Muscle layer of colon (tissue), 2 donors: ENCODE data around the gene ZFYVE19.
"Not testable (repeated sequence)": the region's sequence is repeated elsewhere in the genome, so short reads cannot be mapped to it uniquely, and the experiment has no call there.

Source experiments
- H3K27ac ChIP-seq: one replicate; pipeline ENCODE4 v1.7.0; 2013; ENCODE audit warnings: low read depth, mild to moderate bottlenecking, low read length, moderate library complexity
- H3K27me3 ChIP-seq, 2 donors: one replicate each; pipeline ENCODE4 v1.7.0; 2013; ENCODE audit warnings: low read length in 2 of 2, mild to moderate bottlenecking in 2 of 2; ENCODE audit not compliant: insufficient read depth in 2 of 2, control insufficient read depth in 1 of 2
- H3K36me3 ChIP-seq: one replicate; pipeline ENCODE4 v1.7.0; 2013; ENCODE audit warnings: mild to moderate bottlenecking, low read length; ENCODE audit not compliant: insufficient read depth
- H3K4me1 ChIP-seq: one replicate; pipeline ENCODE4 v1.7.0; 2013; ENCODE audit warnings: mild to moderate bottlenecking, low read length; ENCODE audit not compliant: insufficient read depth
- H3K4me3 ChIP-seq, 2 donors: one replicate each; pipeline ENCODE4 v1.7.0; 2013; ENCODE audit warnings: low read length in 2 of 2, low read depth in 1 of 2, mild to moderate bottlenecking in 1 of 2, moderate library complexity in 1 of 2
- H3K9ac ChIP-seq: one replicate; pipeline ENCODE4 v1.7.0; 2013; ENCODE audit warnings: low read length
- H3K9me3 ChIP-seq: one replicate; pipeline ENCODE4 v1.7.0; 2013; ENCODE audit warnings: mild to moderate bottlenecking, low read length
- donor health status: abdominal sarcoma.
- donor health status: Adenocarcinoma of cecum.

ZFYVE19 gene

DNA sequence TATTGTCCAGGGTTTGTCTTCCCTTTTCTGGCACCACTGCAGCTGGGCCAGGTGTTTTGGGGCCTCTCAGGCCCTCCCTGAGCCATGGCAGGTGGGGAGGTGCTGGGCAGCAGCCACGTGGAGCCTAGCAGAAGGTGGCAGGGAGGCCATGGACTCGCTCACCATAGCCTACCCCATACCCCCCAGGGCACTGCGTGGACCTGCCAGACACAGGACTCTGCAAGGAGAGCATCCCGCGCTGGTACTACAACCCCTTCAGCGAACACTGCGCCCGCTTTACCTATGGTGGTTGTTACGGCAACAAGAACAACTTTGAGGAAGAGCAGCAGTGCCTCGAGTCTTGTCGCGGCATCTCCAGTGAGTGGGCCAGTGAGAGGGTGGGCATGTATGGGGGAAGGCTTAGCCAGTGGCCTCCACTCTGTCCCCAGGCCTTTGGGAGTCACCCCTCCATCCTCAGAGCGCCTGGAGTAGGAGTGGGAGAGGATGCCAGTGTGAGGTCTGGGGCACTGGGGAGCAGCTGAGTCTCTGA lies 48.9 kb downstream of the ZFYVE19 start:
- Histone ChIP-seq H3K9ac (no peak overlapping the region), H3K4me1 (no peaks in the 10 kb centered on the region), H3K9me3 (no peaks in the 10 kb centered on the region), H3K4me3 (no peak overlapping the region), H3K27me3 (peaks cover 0 to 9% of the 10 kb centered on the region in 2 donors), H3K27ac (no peak overlapping the region), H3K36me3 (no peaks in the 10 kb centered on the region)

GRCh38 chr15:40856746-40857145 lies 49.9 kb downstream of the ZFYVE19 start:
- H3K9ac ChIP-seq: no peak overlapping the region
- H3K27me3 ChIP-seq: peaks cover 0 to 9% of the 10 kb centered on the region in 2 donors
- H3K4me3 ChIP-seq: no peak overlapping the region
- H3K4me1 ChIP-seq: no peaks in the 10 kb centered on the region
- no peaks in the 10 kb centered on the region for H3K9me3 ChIP-seq
- no peaks in the 10 kb centered on the region for H3K36me3 ChIP-seq
- no peak overlapping the region for H3K27ac ChIP-seq

DNA sequence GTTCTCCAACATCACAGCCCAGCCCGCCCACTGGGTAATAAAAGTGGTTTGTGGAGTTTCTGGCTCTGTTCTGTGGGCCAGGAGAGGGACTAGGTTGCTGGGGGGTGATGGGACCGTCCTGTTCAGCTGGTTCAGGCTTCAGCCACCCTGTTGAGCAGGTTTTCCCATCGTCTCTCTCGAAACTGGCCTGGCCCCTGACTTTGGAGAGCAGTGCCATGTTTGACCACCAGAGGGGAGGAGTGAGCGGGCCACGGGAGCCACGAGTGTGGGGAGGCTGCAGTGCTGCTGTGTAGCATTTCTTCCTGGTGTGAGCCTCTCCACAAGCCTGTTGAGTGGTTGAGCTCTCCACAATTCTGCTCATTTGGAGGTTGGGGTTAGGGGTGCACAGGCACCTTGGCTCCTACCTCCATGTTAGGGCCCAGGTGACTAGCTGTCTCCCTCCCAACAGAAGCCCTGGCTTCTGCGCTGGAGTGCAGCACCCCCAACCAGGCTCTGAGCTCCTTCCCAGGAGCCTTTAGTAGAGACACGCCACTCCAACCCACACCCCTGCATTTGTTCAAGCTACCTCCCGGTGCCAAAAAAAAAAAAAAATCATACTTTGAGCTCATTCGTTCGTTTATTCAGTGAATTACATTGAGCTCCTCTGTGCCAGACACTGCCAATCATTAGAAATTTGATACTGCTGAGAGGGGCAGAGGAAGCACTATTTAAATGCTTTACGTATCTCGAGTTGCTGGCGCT lies 50.9 kb downstream of the ZFYVE19 start:
- H3K9me3 ChIP-seq: no peaks in the 10 kb centered on the region
- no peaks in the 10 kb centered on the region for H3K36me3 ChIP-seq
- H3K27me3 ChIP-seq: peaks cover 0 to 9% of the 10 kb centered on the region in 2 donors
- no peak overlapping the region for H3K27ac ChIP-seq
- H3K9ac ChIP-seq: no peak overlapping the region
- H3K4me3 ChIP-seq: no peak overlapping the region
- no peaks in the 10 kb centered on the region for H3K4me1 ChIP-seq

DNA sequence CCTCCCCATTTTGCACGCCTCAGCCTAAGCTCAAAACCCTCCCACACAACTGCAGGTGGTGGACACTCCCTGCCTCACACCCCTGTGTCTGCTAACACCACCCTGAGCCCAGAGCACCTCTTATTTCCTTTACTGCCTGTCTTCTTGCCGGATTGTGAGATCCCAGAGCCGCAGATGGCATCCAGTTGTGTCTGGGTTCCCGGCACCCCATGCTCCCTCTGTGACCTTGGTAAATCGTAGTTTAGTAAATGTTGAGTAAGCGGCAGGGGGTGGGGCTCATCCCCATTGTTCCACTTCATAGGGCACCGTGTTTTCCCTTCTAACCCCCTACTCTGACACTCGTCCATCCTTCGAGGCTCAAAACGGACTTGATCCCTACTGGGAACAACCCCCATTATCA lies 51.8 kb downstream of the ZFYVE19 start:
- Histone ChIP-seq H3K27me3 (peaks cover 0 to 9% of the 10 kb centered on the region in 2 donors), H3K4me3 (no peak overlapping the region), H3K4me1 (no peaks in the 10 kb centered on the region), H3K27ac (no peak overlapping the region), H3K9me3 (no peaks in the 10 kb centered on the region), H3K36me3 (no peaks in the 10 kb centered on the region), H3K9ac (no peak overlapping the region)

DNA sequence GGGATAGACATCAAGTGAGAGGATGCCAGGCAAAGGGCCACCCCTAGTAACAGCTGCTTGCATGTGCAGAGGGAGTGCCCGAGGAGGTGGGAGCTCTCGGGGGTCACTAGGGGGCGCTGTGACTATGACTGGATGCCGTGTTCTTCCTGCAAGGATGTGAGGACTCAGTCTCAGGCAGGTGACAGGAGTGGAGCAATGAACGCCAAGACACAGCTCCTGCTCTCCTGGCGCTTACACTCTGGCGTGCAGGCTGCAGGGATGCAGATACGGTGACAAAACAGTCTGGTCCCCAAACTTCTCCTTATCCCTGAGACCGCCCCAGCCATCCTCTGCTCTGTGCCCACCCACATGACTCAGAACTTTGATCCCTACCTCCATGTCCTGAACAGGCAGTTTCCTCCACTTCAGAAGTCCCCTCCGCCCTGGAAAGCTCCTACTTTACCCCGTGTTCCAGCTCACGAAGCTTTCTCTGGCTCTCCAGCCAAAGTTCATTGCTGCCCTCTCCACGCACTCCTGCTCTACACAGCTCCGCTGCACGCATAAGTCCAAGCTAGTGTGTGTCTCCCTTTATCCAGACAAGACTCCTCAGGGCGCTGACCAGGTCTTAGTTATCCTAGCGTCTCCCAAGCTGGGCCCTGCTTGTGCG lies 52.4 kb downstream of the ZFYVE19 start:
- peaks cover 0 to 12% of the 10 kb centered on the region in 2 donors for H3K27me3 ChIP-seq
- H3K27ac ChIP-seq: no peak overlapping the region
- no peak overlapping the region for H3K9ac ChIP-seq
- no peaks in the 10 kb centered on the region for H3K4me1 ChIP-seq
- H3K36me3 ChIP-seq: no peaks in the 10 kb centered on the region
- no peaks in the 10 kb centered on the region for H3K9me3 ChIP-seq
- H3K4me3 ChIP-seq: no peak overlapping the region

DNA sequence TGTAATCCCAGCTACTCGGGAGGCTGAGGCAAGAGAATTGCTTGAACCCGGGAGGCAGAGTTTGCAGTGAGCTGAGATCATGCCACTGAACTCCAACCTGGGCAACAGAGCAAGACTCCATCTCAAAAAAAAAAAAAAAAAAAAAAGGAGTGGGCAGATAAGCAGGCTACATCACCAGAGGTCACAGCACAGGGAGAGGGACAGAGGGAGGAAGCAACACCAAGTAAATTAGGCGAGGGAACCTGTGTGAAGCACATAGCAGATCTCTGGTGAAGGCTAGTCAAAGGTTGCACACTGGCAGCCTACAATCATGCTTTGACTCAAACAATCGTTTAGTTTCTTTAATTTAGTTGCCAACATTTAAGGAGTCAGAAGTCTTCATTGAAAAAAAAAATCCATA lies 54.3 kb downstream of the ZFYVE19 start:
- H3K9ac ChIP-seq, H3K9me3 ChIP-seq, H3K27ac ChIP-seq, H3K4me1 ChIP-seq, H3K4me3 ChIP-seq, H3K36me3 ChIP-seq: not testable (repeated sequence)
- peaks cover 0 to 20% of the 10 kb centered on the region in 2 donors for H3K27me3 ChIP-seq

- Histone ChIP-seq H3K27me3 (peaks cover 0 to 19% of the 10 kb centered on the region in 2 donors), H3K9me3 (no peaks in the 10 kb centered on the region), H3K27ac (no peak overlapping the region), H3K4me3 (no peak overlapping the region), H3K4me1 (no peaks in the 10 kb centered on the region), H3K36me3 (no peaks in the 10 kb centered on the region), H3K9ac (no peak overlapping the region)
Measured at GRCh38 chr15:40863660-40864270, 56.9 kb downstream of the ZFYVE19 start.
